Measurements from ENCODE around the gene ZNF616.

- TF ChIP-seq, protein P1, sequence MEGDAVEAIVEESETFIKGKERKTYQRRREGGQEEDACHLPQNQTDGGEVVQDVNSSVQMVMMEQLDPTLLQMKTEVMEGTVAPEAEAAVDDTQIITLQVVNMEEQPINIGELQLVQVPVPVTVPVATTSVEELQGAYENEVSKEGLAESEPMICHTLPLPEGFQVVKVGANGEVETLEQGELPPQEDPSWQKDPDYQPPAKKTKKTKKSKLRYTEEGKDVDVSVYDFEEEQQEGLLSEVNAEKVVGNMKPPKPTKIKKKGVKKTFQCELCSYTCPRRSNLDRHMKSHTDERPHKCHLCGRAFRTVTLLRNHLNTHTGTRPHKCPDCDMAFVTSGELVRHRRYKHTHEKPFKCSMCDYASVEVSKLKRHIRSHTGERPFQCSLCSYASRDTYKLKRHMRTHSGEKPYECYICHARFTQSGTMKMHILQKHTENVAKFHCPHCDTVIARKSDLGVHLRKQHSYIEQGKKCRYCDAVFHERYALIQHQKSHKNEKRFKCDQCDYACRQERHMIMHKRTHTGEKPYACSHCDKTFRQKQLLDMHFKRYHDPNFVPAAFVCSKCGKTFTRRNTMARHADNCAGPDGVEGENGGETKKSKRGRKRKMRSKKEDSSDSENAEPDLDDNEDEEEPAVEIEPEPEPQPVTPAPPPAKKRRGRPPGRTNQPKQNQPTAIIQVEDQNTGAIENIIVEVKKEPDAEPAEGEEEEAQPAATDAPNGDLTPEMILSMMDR (IDR thresholded peaks at IDR 0.05; ENCODE audit: borderline replicate concordance, extremely low read depth, low read length, poor library complexity, severe bottlenecking), result no peak
- TF ChIP-seq EZH2 (IDR thresholded peaks at IDR 0.05; ENCODE audit: borderline replicate concordance, low read depth, low read length, severe bottlenecking), result no peak
These were observed 36.8 kb upstream of the ZNF616 start for GRCh38 chr19:52176574-52176973.
